GM12874 (cell line): ENCODE measurements around the gene ARHGAP31.

Source experiments
- TF ChIP-seq, protein P1 (sequence below): IDR thresholded peaks from 2 replicates; pipeline ENCODE4 v1.5.1; 2011; ENCODE audit warnings: low read depth, mild to moderate bottlenecking, control low read depth, low read length, moderate library complexity; ENCODE audit not compliant: insufficient read depth

The ARHGAP31 gene

DNA sequence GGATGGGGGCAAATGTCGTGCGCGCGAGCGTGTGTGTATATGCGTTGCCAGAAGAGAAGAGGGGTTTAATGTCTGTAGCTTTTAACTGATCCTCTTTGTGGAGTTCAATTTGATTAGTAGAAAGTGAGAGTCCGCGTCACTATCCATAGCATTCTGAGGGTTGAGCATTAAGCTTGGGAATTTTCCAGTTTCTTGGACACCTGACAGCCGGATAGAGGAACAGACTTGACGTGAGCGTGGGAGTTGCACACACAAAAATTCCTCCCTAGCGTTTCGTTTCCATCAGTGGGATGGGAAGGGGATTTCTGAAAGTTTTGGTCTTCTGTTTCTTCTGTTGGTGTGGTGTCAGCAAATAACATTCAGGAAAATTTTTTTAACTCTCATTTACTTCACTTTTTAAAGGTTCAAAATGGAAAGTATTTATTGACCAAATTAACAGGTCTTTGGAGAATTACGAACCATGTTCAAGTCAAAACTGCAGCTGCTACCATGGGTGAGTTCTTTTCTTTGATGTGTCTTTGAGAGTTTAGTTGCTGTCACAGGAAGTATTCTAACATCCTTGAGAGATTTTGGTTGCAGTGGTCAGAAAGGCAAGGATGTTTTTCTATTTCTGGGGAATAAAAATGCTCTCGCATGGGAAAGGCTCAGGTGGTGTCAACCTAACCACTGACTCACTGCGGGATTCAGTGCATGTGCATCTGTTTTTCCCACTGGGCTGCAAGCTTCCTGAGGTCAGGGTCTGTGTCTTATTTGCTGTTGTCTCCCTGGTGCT lies 175.4 kb downstream of the ARHGAP31 start:
- TF ChIP-seq, protein P1, sequence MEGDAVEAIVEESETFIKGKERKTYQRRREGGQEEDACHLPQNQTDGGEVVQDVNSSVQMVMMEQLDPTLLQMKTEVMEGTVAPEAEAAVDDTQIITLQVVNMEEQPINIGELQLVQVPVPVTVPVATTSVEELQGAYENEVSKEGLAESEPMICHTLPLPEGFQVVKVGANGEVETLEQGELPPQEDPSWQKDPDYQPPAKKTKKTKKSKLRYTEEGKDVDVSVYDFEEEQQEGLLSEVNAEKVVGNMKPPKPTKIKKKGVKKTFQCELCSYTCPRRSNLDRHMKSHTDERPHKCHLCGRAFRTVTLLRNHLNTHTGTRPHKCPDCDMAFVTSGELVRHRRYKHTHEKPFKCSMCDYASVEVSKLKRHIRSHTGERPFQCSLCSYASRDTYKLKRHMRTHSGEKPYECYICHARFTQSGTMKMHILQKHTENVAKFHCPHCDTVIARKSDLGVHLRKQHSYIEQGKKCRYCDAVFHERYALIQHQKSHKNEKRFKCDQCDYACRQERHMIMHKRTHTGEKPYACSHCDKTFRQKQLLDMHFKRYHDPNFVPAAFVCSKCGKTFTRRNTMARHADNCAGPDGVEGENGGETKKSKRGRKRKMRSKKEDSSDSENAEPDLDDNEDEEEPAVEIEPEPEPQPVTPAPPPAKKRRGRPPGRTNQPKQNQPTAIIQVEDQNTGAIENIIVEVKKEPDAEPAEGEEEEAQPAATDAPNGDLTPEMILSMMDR: no peak
